Kidney glomerular epithelial cell (primary cell): ENCODE measurements around the gene TSPEAR.

ENCODE experiments used
- DNase-seq: peaks from one replicate; lab custom pipeline; 2025; lab: John Stamatoyannopoulos, UW

The TSPEAR gene

GRCh38 chr21:44720170-44720569 is 8.8 kb upstream of the TSPEAR start:
- DNase-seq = no peak

GRCh38 chr21:44718571-44718970 is 7.2 kb upstream of the TSPEAR start:
- no peak for DNase-seq

- no peak for DNase-seq
These were observed 6.7 kb upstream of the TSPEAR start for GRCh38 chr21:44718093-44718492.

GRCh38 chr21:44716984-44717383 is 5.6 kb upstream of the TSPEAR start:
- no peak for DNase-seq

- DNase-seq = no peak
These were observed 3.5 kb upstream of the TSPEAR start for GRCh38 chr21:44714905-44715304.

- DNase-seq = no peak
These were observed 2.5 kb upstream of the TSPEAR start for GRCh38 chr21:44713846-44714245.

- no peak for DNase-seq
These were observed 1.8 kb upstream of the TSPEAR start for GRCh38 chr21:44713130-44713529.

GRCh38 chr21:44712203-44713028 is 1.0 kb upstream of the TSPEAR start:
- no peak for DNase-seq

- DNase-seq = no peak
These were observed 531 bp downstream of the TSPEAR start for GRCh38 chr21:44710756-44711326.

GRCh38 chr21:44710294-44710665 is 1.1 kb downstream of the TSPEAR start:
- DNase-seq = no peak

GRCh38 chr21:44709426-44710293 is 1.7 kb downstream of the TSPEAR start:
- DNase-seq = peak; percentile 6

- DNase-seq = no peak
These were observed 2.4 kb downstream of the TSPEAR start for GRCh38 chr21:44708866-44709425.

- DNase-seq = no peak
These were observed 3.0 kb downstream of the TSPEAR start for GRCh38 chr21:44708213-44708865.

GRCh38 chr21:44706706-44707581 is 4.4 kb downstream of the TSPEAR start:
- DNase-seq = no peak

GRCh38 chr21:44706026-44706705 is 5.2 kb downstream of the TSPEAR start:
- DNase-seq = no peak

GRCh38 chr21:44704636-44705001 is 6.8 kb downstream of the TSPEAR start:
- no peak for DNase-seq

- DNase-seq = no peak
These were observed 7.4 kb downstream of the TSPEAR start for GRCh38 chr21:44703731-44704635.

GRCh38 chr21:44702973-44703730 is 8.2 kb downstream of the TSPEAR start:
- DNase-seq = no peak
